Uterus (tissue), 4 donors: ENCODE results near the gene P2RY11. TPM values are rescaled to one million over a fixed set of nuclear protein-coding genes. Genes with fewer than 3 reads are reported as not detected.

Experiments used
- DNase-seq, 2 donors: peaks; one replicate each; pipeline ENCODE4 v3.0.0-alpha.2; 2019 to 2020
- H3K27ac ChIP-seq, 2 donors: fragments of 200-600 bp; sonication (generic); 1 replicate in 1 of 2; 2 replicates in 1 of 2; pipeline ENCODE4 v1.5.1; 2016 to 2018
- H3K27me3 ChIP-seq, 2 donors: fragments of 200-600 bp; sonication (generic); one replicate each; pipeline ENCODE4 v1.5.1; 2018 to 2019; ENCODE audit warnings: control low read depth in 1 of 2
- H3K36me3 ChIP-seq, 2 donors: fragments of 200-600 bp; sonication (generic); one replicate each; pipeline ENCODE4 v1.5.1; 2019; ENCODE audit warnings: control low read depth in 1 of 2
- H3K4me1 ChIP-seq, 2 donors: fragments of 200-600 bp; sonication (generic); one replicate each; pipeline ENCODE4 v1.5.1; 2018 to 2019; ENCODE audit warnings: control low read depth in 1 of 2
- H3K4me3 ChIP-seq, 2 donors: fragments of 200-600 bp; sonication (generic); 1 replicate in 1 of 2; 2 replicates in 1 of 2; pipeline ENCODE4 v1.5.1; 2018 to 2019; ENCODE audit warnings: mild to moderate bottlenecking in 1 of 2
- H3K9me3 ChIP-seq, 2 donors: fragments of 200-600 bp; sonication (generic); one replicate each; pipeline ENCODE4 v1.5.1; 2019; ENCODE audit warnings: control low read depth in 1 of 2
- POLR2A ChIP-seq, 2 donors: fragments of 450-650 bp; IDR thresholded peaks; one replicate each; pipeline ENCODE4 v1.6.1; 2016; ENCODE audit warnings: antibody characterized with exemption in 2 of 2, mild to moderate bottlenecking in 1 of 2, moderate library complexity in 1 of 2
- intact Hi-C: fragments of 100-400 bp; cut with DNase I; formaldehyde crosslinking; loops from one replicate; pipeline ENCODE4 v1.15.1; 2023; ENCODE audit warnings: low total_unique reads
- total RNA-seq, 4 donors: library from RNA; depleted of rRNA in 3 of 4; stranded (reverse); fragments of >200 nt in 3 of 4; gene quantifications; one replicate each; pipeline versions ENCODE4 v1.1.0 to v1.2.4, GENCODE V29; 2014 to 2023
- TF ChIP-seq, protein P1 (sequence below), 4 experiments: fragments of 200-600 bp in 2 of 4; fragments of 450-650 bp in 2 of 4; sonication (generic) in 2 of 4; IDR thresholded peaks; one replicate each; pipeline ENCODE4 v1.5.1; 2016 to 2019; ENCODE audit warnings: antibody characterized with exemption in 4 of 4, mild to moderate bottlenecking in 2 of 4, moderate library complexity in 1 of 4
- donor health status: DM: yes; HTN: yes; CAD: no.

Gene P2RY11
- total RNA-seq, 4 donors from 2014 or later = 0.51 to 19.1 (median 4.4) TPM

DNA sequence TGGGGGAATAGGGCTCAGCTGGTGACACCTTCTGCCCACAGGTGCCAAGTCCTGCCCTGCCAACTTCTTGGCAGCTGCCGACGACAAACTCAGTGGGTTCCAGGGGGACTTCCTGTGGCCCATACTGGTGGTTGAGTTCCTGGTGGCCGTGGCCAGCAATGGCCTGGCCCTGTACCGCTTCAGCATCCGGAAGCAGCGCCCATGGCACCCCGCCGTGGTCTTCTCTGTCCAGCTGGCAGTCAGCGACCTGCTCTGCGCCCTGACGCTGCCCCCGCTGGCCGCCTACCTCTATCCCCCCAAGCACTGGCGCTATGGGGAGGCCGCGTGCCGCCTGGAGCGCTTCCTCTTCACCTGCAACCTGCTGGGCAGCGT lies 2.1 kb downstream of the P2RY11 start:
- intact Hi-C loops = no loop called here
- no peak overlapping the region for H3K27ac ChIP-seq
- TF ChIP-seq POLR2A (IDR thresholded peaks at IDR 0.05) = no peak
- TF ChIP-seq, protein P1, sequence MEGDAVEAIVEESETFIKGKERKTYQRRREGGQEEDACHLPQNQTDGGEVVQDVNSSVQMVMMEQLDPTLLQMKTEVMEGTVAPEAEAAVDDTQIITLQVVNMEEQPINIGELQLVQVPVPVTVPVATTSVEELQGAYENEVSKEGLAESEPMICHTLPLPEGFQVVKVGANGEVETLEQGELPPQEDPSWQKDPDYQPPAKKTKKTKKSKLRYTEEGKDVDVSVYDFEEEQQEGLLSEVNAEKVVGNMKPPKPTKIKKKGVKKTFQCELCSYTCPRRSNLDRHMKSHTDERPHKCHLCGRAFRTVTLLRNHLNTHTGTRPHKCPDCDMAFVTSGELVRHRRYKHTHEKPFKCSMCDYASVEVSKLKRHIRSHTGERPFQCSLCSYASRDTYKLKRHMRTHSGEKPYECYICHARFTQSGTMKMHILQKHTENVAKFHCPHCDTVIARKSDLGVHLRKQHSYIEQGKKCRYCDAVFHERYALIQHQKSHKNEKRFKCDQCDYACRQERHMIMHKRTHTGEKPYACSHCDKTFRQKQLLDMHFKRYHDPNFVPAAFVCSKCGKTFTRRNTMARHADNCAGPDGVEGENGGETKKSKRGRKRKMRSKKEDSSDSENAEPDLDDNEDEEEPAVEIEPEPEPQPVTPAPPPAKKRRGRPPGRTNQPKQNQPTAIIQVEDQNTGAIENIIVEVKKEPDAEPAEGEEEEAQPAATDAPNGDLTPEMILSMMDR (IDR thresholded peaks at IDR 0.05) = no peak
- H3K4me1 ChIP-seq = no peaks in the 10 kb centered on the region
- H3K27me3 ChIP-seq = no peaks in the 10 kb centered on the region
- no peaks in the 10 kb centered on the region for H3K36me3 ChIP-seq
- H3K4me3 ChIP-seq = no peak overlapping the region
- no peaks in the 10 kb centered on the region for H3K9me3 ChIP-seq
- no peak for DNase-seq

DNA sequence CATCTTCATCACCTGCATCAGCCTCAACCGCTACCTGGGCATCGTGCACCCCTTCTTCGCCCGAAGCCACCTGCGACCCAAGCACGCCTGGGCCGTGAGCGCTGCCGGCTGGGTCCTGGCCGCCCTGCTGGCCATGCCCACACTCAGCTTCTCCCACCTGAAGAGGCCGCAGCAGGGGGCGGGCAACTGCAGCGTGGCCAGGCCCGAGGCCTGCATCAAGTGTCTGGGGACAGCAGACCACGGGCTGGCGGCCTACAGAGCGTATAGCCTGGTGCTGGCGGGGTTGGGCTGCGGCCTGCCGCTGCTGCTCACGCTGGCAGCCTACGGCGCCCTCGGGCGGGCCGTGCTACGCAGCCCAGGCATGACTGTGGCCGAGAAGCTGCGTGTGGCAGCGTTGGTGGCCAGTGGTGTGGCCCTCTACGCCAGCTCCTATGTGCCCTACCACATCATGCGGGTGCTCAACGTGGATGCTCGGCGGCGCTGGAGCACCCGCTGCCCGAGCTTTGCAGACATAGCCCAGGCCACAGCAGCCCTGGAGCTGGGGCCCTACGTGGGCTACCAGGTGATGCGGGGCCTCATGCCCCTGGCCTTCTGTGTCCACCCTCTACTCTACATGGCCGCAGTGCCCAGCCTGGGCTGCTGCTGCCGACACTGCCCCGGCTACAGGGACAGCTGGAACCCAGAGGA lies 2.6 kb downstream of the P2RY11 start:
- DNase-seq = no peak
- intact Hi-C loops = no loop called here

DNA sequence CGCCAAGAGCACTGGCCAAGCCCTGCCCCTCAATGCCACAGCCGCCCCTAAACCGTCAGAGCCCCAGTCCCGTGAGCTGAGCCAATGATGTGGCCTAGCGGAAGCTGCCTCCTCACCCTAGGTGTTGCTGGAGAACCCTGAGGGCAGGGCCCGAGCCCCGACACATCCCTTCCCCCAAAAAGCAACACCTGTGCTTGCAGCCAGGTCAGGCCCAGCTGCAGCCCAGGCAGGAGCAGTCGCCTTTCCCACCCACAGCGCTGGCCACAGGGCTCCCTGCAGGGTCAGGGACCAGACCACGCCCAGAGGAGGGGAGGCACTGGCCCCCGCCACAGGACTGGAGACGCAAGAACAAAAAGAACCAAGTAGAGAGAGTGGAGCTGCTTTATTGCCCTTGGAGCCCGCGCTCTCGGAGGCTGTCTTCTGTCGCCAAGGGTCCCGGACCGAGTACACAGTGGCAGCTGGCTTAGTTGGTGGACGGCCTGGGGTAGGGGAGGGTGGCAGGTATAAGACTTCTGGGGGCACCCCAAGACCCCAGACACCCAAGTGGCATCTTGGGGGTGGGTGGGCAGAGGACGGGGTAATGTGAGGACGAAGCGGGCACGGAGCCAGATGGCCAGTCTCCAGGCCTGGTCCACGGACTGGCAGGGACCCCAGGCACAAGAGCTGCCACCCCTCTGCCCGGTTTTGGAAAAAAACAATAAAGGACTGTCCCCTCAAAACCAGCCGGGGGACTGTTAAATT lies 3.3 kb downstream of the P2RY11 start:
- H3K27ac ChIP-seq = no peak overlapping the region
- no peaks in the 10 kb centered on the region for H3K27me3 ChIP-seq
- H3K4me1 ChIP-seq = peaks cover 0 to 7% of the 10 kb centered on the region in 2 donors
- intact Hi-C loops = no loop called here
- no peak overlapping the region for H3K4me3 ChIP-seq
- no peak for DNase-seq
- H3K36me3 ChIP-seq = no peaks in the 10 kb centered on the region
- TF ChIP-seq, protein P1 (IDR thresholded peaks at IDR 0.05) = no peak
- no peak for TF ChIP-seq POLR2A (IDR thresholded peaks at IDR 0.05)
- no peaks in the 10 kb centered on the region for H3K9me3 ChIP-seq

More for the DNA sequence above, 2.6 kb downstream of the P2RY11 start:
- Histone ChIP-seq H3K27me3 (no peaks in the 10 kb centered on the region), H3K9me3 (no peaks in the 10 kb centered on the region), H3K27ac (no peak overlapping the region), H3K4me3 (no peak overlapping the region), H3K36me3 (no peaks in the 10 kb centered on the region), H3K4me1 (peaks cover 0 to 5% of the 10 kb centered on the region in 2 donors)
- TF ChIP-seq, protein P1 (IDR thresholded peaks at IDR 0.05) = no peak

DNA sequence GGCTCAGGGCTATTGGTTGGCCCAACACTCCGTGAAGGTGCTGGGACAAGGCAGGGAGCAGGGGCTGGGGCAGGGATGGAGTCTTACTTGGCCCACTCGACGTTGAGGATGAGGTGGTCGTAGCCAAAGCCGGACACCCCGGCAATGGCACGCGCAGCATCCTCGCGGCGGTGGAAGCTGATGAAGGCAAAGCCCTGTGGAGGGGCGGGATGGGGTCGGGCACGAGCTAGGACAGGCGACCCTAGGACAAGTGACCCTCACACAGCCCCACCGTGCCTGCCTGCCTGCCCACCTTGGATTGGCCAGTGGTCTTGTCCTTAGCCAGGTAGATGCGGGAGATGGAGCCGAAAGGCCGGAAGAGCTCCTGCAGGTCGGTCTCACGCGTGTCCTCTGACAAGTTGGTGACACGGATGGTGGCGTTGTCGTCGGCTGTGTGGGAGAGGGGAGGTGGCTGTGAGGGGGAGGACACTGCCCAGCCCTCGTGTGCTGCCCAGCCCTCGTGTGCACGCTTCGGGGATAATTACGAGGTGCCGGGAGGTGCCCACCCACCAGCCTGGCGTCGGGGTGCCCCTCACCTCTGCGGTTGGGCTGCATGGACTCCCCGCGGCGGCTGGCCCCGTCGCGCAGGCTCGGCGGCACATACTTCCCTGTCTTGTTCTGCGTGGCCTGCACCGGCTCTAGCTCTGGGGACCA lies 4.0 kb downstream of the P2RY11 start:
- intact Hi-C loops = no loop called here

More for the DNA sequence above, 4.0 kb downstream of the P2RY11 start:
- Histone ChIP-seq H3K36me3 (no peaks in the 10 kb centered on the region), H3K9me3 (no peaks in the 10 kb centered on the region), H3K4me1 (peaks cover 0 to 7% of the 10 kb centered on the region in 2 donors), H3K27ac (no peak overlapping the region), H3K4me3 (no peak overlapping the region), H3K27me3 (no peaks in the 10 kb centered on the region)
- DNase-seq = no peak
- TF ChIP-seq, protein P1 (IDR thresholded peaks at IDR 0.05) = no peak
- TF ChIP-seq POLR2A (IDR thresholded peaks at IDR 0.05) = no peak
